Heart right ventricle (tissue), 16 donors: ENCODE measurements around the gene OPRM1. TPM values are rescaled to one million over a fixed set of nuclear protein-coding genes. Genes with fewer than 3 reads are reported as not detected.

ENCODE experiments used
- ATAC-seq, 8 donors: fragments of 200-7000 bp; cut with Tn5 transposase; one replicate each; pipeline ENCODE4 v1.9.1; 2020; ENCODE audit warnings: mild to moderate bottlenecking in 8 of 8, moderate library complexity in 8 of 8, moderate number of reproducible peaks in 1 of 8
- DNase-seq, 2 donors: peaks; one replicate each; pipeline ENCODE4 v3.0.0-alpha.2; 2020
- H3K27ac ChIP-seq, 10 donors: fragments of 200-600 bp; sonication (generic) in 2 of 10; one replicate each; pipeline versions ENCODE4 v1.5.0 to v1.8.0; 2020 to 2022; ENCODE audit warnings: mild to moderate bottlenecking in 3 of 10
- H3K27me3 ChIP-seq, 7 donors: fragments of 200-600 bp; one replicate each; pipeline ENCODE4 v1.8.0; 2021 to 2022; ENCODE audit warnings: mild to moderate bottlenecking in 2 of 7
- H3K36me3 ChIP-seq, 9 donors: fragments of 200-600 bp; sonication (generic) in 1 of 9; one replicate each; pipeline versions ENCODE4 v1.5.0 to v1.8.0; 2020 to 2022; ENCODE audit warnings: mild to moderate bottlenecking in 2 of 9
- H3K4me1 ChIP-seq, 9 donors: fragments of 200-600 bp; sonication (generic) in 1 of 9; one replicate each; pipeline versions ENCODE4 v1.5.0 to v1.8.0; 2020 to 2022; ENCODE audit warnings: mild to moderate bottlenecking in 4 of 9
- H3K4me3 ChIP-seq, 10 donors: fragments of 200-600 bp; sonication (generic) in 2 of 10; one replicate each; pipeline versions ENCODE4 v1.5.0 to v1.8.0; 2020 to 2022; ENCODE audit warnings: mild to moderate bottlenecking in 7 of 10, moderate library complexity in 2 of 10
- H3K9me3 ChIP-seq, 11 donors: fragments of 200-600 bp in 10 of 11; sonication (generic) in 2 of 11; one replicate each; pipeline versions ENCODE4 v1.5.0 to v1.8.0; 2013 to 2022; ENCODE audit warnings: mild to moderate bottlenecking in 2 of 11, control low read depth in 1 of 11, moderate library complexity in 1 of 11
- WGBS, 2 donors: extraction: QIAGEN DNeasy Blood & Tissue Kit; methylation state at CpG; one replicate each; pipeline ENCODE4 v1.1.7; 2013; ENCODE audit warnings: inconsistent platforms in 1 of 2; 5-methylcytosine and 5-hydroxymethylcytosine counted together
- intact Hi-C, 10 donors: fragments of 100-400 bp; cut with DNase I; formaldehyde crosslinking; loops; one replicate each; pipeline versions ENCODE4 v1.11.1 to v1.14.2; 2022
- polyA plus RNA-seq, 2 donors: library from polyadenylated mRNA; stranded (reverse); fragments of 200-250 nt; gene quantifications; one replicate each; pipeline ENCODE4 v1.2.3, GENCODE V29; 2013
- total RNA-seq, 10 donors: library from RNA; stranded (reverse); fragmentation: NEBNext Ultra II Directional in 3 of 10; extraction: Animal tissue kit (Norgen Biotek cat#: 25700) in 3 of 10; gene quantifications; one replicate each; pipeline versions ENCODE4 v1.2.1 to v1.2.4, GENCODE V29; 2021 to 2023
- TF ChIP-seq, protein P1 (sequence below), 9 donors: fragments of 200-600 bp; sonication (generic) in 2 of 9; IDR thresholded peaks; one replicate each; pipeline versions ENCODE4 v1.5.0 to v1.8.0; 2021 to 2022; ENCODE audit warnings: antibody characterized with exemption in 9 of 9, mild to moderate bottlenecking in 5 of 9, moderate library complexity in 1 of 9
- donor health status: Arrhythmogenic right ventricular cardiomyopathy.
- donor health status: ischemic (EF 13 %, LVEDD 7.1; RV severe dilation, severe dysfunction).
- donor health status: healthy with polysubstance abuse.
- donor health status: DM: no; HTN: yes; CAD: no.
- donor health status: DM: no; HTN: no; CAD: no.
- donor health status: ischemic (EF 25% LVEDD 6.9; RV normal size, moderate dysfunction).
- donor health status: ischemic (EF 25% LVEDD 5.7; RV mildly dilated, moderate dysfunction).
- donor health status: healthy.
- donor health status: DM: yes; HTN: yes; CAD: no.
- donor health status: Ischemic cardiomyopathy.
- donor health status: ischemic (EF 35%, LVEDD 5.7; RV mildly dilated, moderate dysfunction).
- donor health status: nonischemic (EF 11% LVEDD 7.7; RV severe dilation, severe dysfunction).
- donor health status: DM: yes; HTN: yes; CAD: no.
- donor health status: PGD.
- donor health status: ischemic (EF 29% LVEDD 5.4; RV normal size, mild dysfunction).
- donor health status: nonischemic (EF 23%, LVEDD 6.1; RV moderate dilation, normal function).

The OPRM1 gene
- total and polyA plus RNA-seq, 12 donors: not detected

DNA sequence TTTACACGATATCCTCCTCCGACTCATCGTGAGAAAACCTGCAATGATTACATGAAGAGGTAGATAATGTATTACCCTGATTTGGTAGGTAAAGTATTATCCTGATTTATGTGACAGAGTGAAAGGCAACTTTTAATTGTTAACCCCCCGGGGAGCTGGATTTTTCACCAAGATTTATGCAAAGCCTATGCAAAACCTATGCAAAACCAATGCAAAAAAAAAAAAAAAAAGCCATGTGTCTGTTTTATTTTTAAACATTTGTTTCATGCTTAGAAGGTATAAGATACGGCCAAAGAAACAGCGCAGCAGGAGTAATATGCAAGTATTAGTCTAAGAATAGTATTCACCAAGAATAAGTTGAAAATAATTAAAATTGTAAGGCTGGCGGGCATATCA, 207.7 kb downstream of the OPRM1 start:
- DNase-seq: no peak
- WGBS, 2 donors: 68 to 86% methylated on average over 7 of the region's 7 CpGs
- intact Hi-C loops: no loop called here
- TF ChIP-seq, protein P1, sequence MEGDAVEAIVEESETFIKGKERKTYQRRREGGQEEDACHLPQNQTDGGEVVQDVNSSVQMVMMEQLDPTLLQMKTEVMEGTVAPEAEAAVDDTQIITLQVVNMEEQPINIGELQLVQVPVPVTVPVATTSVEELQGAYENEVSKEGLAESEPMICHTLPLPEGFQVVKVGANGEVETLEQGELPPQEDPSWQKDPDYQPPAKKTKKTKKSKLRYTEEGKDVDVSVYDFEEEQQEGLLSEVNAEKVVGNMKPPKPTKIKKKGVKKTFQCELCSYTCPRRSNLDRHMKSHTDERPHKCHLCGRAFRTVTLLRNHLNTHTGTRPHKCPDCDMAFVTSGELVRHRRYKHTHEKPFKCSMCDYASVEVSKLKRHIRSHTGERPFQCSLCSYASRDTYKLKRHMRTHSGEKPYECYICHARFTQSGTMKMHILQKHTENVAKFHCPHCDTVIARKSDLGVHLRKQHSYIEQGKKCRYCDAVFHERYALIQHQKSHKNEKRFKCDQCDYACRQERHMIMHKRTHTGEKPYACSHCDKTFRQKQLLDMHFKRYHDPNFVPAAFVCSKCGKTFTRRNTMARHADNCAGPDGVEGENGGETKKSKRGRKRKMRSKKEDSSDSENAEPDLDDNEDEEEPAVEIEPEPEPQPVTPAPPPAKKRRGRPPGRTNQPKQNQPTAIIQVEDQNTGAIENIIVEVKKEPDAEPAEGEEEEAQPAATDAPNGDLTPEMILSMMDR (IDR thresholded peaks at IDR 0.05): no peak
- Histone ChIP-seq H3K9me3 (no peaks in the 10 kb centered on the region), H3K27ac (peak overlapping the region in 1 of 10 donors; percentile 85), H3K4me3 (peak overlapping the region in 4 of 10 donors; percentile 24 to 48 (median 32)), H3K36me3 (no peaks in the 10 kb centered on the region), H3K27me3 (no peaks in the 10 kb centered on the region), H3K4me1 (peaks cover 0 to 45% (median 0%) of the 10 kb centered on the region in 9 donors)
- ATAC-seq: no peak

DNA sequence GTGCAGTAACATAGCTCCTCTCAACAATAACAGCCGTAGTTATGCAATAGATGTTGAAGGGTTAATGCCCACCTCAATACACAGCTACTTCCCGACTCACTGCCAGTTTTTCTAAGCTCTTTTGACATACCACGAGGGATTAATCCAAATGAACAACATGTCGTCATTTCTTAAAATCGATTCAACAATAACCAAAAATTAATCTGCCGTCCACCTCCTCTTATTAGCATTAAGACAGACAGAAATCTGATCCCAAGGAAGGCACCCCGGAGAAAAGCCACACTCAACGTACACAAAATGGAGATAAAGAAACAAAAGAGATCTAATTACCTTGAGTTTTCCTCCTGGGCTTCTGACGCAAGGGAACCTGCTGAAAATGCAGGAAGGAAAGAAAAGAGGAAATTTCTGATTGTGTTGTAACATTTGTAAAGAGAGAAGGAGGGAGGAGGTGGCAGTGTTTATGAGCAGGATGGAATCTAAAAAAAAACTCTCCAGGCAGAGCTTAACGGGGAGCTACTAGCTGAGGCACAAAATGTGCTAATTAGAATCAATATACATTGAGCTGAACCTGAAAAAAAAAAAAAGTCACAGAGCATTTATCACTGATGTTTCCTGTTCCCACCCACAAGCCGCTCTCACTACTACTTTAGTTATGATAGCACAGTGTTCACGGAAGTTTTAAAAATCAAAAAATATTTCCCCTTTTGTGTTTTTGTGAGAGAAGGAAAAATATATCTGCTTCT, 208.2 kb downstream of the OPRM1 start:
- H3K4me3 ChIP-seq: peak overlapping the region in 4 of 10 donors; percentile 24 to 48 (median 32)
- intact Hi-C loops: no loop called here
- 37 to 49% methylated on average over 12 of the region's 12 CpGs for WGBS, 2 donors

DNA sequence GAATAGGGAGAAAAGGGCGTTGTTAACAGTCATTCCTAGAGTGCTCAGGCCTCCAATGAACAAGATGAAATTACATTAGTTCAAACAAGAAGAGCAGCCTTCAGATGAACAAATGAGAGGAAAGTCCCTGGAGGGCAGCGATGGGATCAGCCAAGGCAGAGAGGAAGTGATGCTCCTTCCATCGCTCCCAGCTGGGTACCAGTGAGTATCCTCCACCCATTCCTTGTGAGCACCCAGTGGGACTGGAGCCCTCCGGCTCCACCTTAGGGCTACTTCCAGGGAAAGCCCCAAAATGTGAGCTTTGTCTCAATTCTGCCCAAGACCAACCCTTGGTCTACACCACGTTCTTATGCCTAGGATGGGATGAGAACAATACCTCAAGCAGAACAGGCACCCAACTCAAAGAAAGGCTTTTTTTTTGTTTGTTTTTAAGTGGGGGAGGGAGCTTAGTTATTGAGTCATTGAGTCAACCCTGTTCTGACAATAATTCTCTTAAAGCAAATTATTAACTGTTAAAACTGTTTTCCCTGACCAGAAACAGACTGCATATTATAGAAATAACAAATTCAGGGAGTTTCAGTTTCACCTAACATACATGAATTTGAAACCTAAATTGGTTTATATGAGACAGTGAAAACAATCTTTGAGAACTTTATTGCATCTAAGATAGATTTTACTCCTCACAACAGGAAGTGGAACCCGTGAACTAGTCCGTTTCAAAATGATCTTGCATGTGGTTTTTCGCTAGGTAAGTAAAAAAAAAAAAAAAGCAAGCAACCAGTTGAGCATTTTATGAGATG, 210.7 kb downstream of the OPRM1 start:
- intact Hi-C loops: loop anchor here in 1 of 10 donors (10.0 kb wide), 1 partner anchor 85 kb away; no protein-coding TSS in a partner anchor
- peaks cover 0 to 3% (median 0%) of the 10 kb centered on the region in 11 donors for H3K9me3 ChIP-seq
- peaks cover 0 to 50% (median 0%) of the 10 kb centered on the region in 9 donors for H3K4me1 ChIP-seq
- TF ChIP-seq, protein P1 (IDR thresholded peaks at IDR 0.05): no peak
- ATAC-seq: no peak
- peak overlapping the region in 1 of 10 donors; percentile 10 for H3K4me3 ChIP-seq
- H3K27ac ChIP-seq: peak overlapping the region in 1 of 10 donors; percentile 83
- no peaks in the 10 kb centered on the region for H3K27me3 ChIP-seq
- 83 to 85% methylated on average over 8 of the region's 8 CpGs for WGBS, 2 donors
- no peak for DNase-seq
- no peaks in the 10 kb centered on the region for H3K36me3 ChIP-seq

More for the DNA sequence above, 208.2 kb downstream of the OPRM1 start:
- H3K4me1 ChIP-seq: peaks cover 0 to 43% (median 0%) of the 10 kb centered on the region in 9 donors
- H3K27me3 ChIP-seq: no peaks in the 10 kb centered on the region
- no peaks in the 10 kb centered on the region for H3K36me3 ChIP-seq
- H3K27ac ChIP-seq: peak overlapping the region in 1 of 10 donors; percentile 85
- H3K9me3 ChIP-seq: no peaks in the 10 kb centered on the region
- TF ChIP-seq, protein P1 (IDR thresholded peaks at IDR 0.05): no peak
- no peak for DNase-seq
- peak in 3 of 8 donors; percentile 25 to 47 (median 39) for ATAC-seq

DNA sequence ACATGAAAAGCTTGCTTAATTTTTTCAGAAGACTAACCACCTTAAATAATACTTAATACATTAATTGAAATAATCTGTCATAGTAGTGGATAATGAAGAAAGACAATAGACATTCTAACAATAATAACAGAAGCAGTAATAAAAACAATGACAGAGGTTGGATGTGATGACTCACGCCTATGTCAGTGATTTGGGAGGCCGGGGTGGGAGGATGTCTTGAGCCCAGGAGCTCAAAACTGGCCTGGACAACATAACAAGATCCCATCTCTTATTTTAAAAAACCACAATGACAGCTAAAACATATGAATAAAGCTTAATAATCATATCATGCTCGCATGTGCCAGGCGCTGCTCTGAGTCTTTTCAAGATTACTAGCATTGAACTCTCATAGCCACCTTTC, 212.1 kb downstream of the OPRM1 start:
- Histone ChIP-seq H3K27me3 (no peaks in the 10 kb centered on the region), H3K4me3 (no peak overlapping the region), H3K36me3 (no peaks in the 10 kb centered on the region), H3K4me1 (peaks cover 0 to 50% (median 0%) of the 10 kb centered on the region in 9 donors), H3K9me3 (peaks cover 0 to 12% (median 0%) of the 10 kb centered on the region in 11 donors), H3K27ac (no peak overlapping the region)
- intact Hi-C loops: loop anchor here in 1 of 10 donors (10.0 kb wide), 1 partner anchor 86 kb away; no protein-coding TSS in a partner anchor
- DNase-seq (no peak), ATAC-seq (no peak)
- TF ChIP-seq, protein P1 (IDR thresholded peaks at IDR 0.05): no peak
- WGBS, 2 donors: 72 to 78% methylated on average over 4 of the region's 4 CpGs
